ENCODE data around the gene NPSR1.

DNA sequence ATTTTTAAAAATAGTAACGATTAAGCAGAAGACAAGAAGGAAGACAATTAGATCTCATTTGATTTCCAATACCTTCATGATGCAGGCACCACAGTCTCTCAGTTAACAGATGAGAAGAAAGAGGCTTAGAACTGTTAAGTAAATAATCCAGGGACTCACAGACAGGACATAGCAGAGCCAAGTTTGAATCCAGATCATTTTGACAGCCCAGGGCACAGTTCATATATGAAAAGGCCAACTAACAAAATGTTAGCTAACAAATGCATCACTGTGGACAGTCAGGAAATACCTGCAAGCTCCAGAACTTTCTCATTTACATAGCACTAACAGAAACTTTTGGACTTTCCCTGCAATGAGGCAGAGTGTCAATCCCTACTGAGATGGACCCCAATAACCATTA, 4.2 kb upstream of the NPSR1 start:
- TF ChIP-seq, protein P1, sequence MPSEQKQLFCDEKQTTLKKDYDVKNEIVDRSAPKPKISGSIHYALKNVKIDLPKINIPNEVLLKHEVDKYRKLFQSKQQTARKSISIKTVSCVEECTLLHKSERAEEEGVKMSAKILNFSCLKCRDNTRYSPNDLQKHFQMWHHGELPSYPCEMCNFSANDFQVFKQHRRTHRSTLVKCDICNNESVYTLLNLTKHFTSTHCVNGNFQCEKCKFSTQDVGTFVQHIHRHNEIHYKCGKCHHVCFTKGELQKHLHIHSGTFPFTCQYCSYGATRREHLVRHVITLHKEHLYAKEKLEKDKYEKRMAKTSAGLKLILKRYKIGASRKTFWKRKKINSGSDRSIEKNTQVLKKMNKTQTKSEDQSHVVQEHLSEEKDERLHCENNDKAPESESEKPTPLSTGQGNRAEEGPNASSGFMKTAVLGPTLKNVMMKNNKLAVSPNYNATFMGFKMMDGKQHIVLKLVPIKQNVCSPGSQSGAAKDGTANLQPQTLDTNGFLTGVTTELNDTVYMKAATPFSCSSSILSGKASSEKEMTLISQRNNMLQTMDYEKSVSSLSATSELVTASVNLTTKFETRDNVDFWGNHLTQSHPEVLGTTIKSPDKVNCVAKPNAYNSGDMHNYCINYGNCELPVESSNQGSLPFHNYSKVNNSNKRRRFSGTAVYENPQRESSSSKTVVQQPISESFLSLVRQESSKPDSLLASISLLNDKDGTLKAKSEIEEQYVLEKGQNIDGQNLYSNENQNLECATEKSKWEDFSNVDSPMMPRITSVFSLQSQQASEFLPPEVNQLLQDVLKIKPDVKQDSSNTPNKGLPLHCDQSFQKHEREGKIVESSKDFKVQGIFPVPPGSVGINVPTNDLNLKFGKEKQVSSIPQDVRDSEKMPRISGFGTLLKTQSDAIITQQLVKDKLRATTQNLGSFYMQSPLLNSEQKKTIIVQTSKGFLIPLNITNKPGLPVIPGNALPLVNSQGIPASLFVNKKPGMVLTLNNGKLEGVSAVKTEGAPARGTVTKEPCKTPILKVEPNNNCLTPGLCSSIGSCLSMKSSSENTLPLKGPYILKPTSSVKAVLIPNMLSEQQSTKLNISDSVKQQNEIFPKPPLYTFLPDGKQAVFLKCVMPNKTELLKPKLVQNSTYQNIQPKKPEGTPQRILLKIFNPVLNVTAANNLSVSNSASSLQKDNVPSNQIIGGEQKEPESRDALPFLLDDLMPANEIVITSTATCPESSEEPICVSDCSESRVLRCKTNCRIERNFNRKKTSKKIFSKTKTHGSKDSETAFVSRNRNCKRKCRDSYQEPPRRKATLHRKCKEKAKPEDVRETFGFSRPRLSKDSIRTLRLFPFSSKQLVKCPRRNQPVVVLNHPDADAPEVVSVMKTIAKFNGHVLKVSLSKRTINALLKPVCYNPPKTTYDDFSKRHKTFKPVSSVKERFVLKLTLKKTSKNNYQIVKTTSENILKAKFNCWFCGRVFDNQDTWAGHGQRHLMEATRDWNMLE (tag by site-specific recombination; conservative IDR thresholded peaks at IDR 0.05; ENCODE audit: low read depth), result no peak
- TF ChIP-seq ZNF133 (tag by site-specific recombination; IDR thresholded peaks at IDR 0.05) (no peak), ZNF266 (tag by site-specific recombination; IDR thresholded peaks at IDR 0.05; ENCODE audit: low read depth) (no peak), ZNF785 (tag by site-specific recombination; IDR thresholded peaks at IDR 0.05) (no peak), ZFP69B (tag by site-specific recombination; IDR thresholded peaks at IDR 0.05) (no peak), ZNF843 (tag by site-specific recombination; IDR thresholded peaks at IDR 0.05) (no peak)
- TF ChIP-seq, protein P2, sequence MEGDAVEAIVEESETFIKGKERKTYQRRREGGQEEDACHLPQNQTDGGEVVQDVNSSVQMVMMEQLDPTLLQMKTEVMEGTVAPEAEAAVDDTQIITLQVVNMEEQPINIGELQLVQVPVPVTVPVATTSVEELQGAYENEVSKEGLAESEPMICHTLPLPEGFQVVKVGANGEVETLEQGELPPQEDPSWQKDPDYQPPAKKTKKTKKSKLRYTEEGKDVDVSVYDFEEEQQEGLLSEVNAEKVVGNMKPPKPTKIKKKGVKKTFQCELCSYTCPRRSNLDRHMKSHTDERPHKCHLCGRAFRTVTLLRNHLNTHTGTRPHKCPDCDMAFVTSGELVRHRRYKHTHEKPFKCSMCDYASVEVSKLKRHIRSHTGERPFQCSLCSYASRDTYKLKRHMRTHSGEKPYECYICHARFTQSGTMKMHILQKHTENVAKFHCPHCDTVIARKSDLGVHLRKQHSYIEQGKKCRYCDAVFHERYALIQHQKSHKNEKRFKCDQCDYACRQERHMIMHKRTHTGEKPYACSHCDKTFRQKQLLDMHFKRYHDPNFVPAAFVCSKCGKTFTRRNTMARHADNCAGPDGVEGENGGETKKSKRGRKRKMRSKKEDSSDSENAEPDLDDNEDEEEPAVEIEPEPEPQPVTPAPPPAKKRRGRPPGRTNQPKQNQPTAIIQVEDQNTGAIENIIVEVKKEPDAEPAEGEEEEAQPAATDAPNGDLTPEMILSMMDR (tag by site-specific recombination; IDR thresholded peaks at IDR 0.05), result no peak

Measured in HEK293 (cell line).